Panc1 (cell line): Measurements from ENCODE around the gene MT1H. TPM values are rescaled to one million over a fixed set of nuclear protein-coding genes. Genes with fewer than 3 reads are reported as not detected.

Experiments
- ATAC-seq: fragments of 200-7000 bp; cut with Tn5 transposase; 2 replicates; pipeline ENCODE4 v1.9.1; 2020; ENCODE audit warnings: mild to moderate bottlenecking, moderate library complexity
- BruUV-seq: library from RNA; stranded (reverse); fragments of 400-500 nt; replicated peaks from 2 replicates; lab custom pipeline; 2021; lab: Mats Ljungman, UMichigan
- CTCF ChIA-PET: fragments of 300-600 bp; sonication (Branson Sonifier 250); formaldehyde crosslinking; loops from one replicate; lab custom pipeline; 2022; ENCODE audit warnings: antibody characterized with exemption; lab: Charles Lee
- POLR2A ChIA-PET: fragments of 300-600 bp; sonication (Branson Sonifier 250); formaldehyde crosslinking; loops from one replicate; lab custom pipeline; 2022; ENCODE audit warnings: antibody characterized with exemption; lab: Charles Lee
- DNase-seq: peaks from one replicate; pipeline ENCODE4 v3.0.0-alpha.2; 2010; ENCODE audit warnings: low read depth, low spot score
- H3K27ac ChIP-seq: 2 replicates; pipeline ENCODE4 v1.5.1; 2011; ENCODE audit warnings: mild to moderate bottlenecking, low read length, inconsistent platforms
- H3K27me3 ChIP-seq: fragments of 200-500 bp; sonication (Bioruptor generic); 2 replicates; pipeline ENCODE4 v1.6.0; 2014; ENCODE audit warnings: low read length, inconsistent platforms; ENCODE audit not compliant: control insufficient read depth, insufficient read depth
- H3K36me3 ChIP-seq: fragments of 200-500 bp; sonication (Bioruptor generic); 2 replicates; pipeline ENCODE4 v1.5.1; 2014; ENCODE audit warnings: inconsistent platforms, mild to moderate bottlenecking, low read length, moderate library complexity; ENCODE audit not compliant: control insufficient read depth, insufficient read depth
- H3K4me1 ChIP-seq: 2 replicates; pipeline ENCODE4 v1.5.1; 2011; ENCODE audit warnings: inconsistent platforms, mild to moderate bottlenecking, low read length, moderate library complexity; ENCODE audit not compliant: control insufficient read depth, insufficient read depth
- H3K4me3 ChIP-seq, 2 experiments: 2 replicates each; pipeline ENCODE4 v1.5.1; 2011 to 2012; ENCODE audit warnings: low read depth in 2 of 2, low read length in 2 of 2, mild to moderate bottlenecking in 2 of 2, inconsistent platforms in 1 of 2, moderate library complexity in 1 of 2
- H3K9me3 ChIP-seq: fragments of 200-500 bp; sonication (Bioruptor generic); 2 replicates; pipeline ENCODE4 v1.5.1; 2014; ENCODE audit warnings: low read depth, mild to moderate bottlenecking, inconsistent platforms, low read length, moderate library complexity; ENCODE audit not compliant: control insufficient read depth, insufficient read depth
- POLR2AphosphoS5 ChIP-seq: IDR thresholded peaks from 2 replicates; pipeline ENCODE4 v1.6.1; 2012; ENCODE audit warnings: mild to moderate bottlenecking, low read depth, low read length, moderate library complexity
- SIN3A ChIP-seq: IDR thresholded peaks from 2 replicates; pipeline ENCODE4 v1.6.1; 2012; ENCODE audit warnings: low read depth, mild to moderate bottlenecking, low read length, moderate library complexity, borderline replicate concordance; ENCODE audit not compliant: insufficient read depth
- TCF7L2 ChIP-seq: IDR thresholded peaks from 2 replicates; pipeline ENCODE4 v1.6.1; 2011; ENCODE audit warnings: mild to moderate bottlenecking, low read depth, low read length, inconsistent platforms
- in situ Hi-C: cut with HindIII; loops from 2 replicates; pipeline ENCODE4 v1.10.0; 2016; ENCODE audit warnings: low sequenced_read_pairs, low pct_unique_long_range_greater_than_20kb
- intact Hi-C: fragments of 100-400 bp; cut with micrococcal nuclease; formaldehyde crosslinking; loops from one replicate; pipeline ENCODE4 v1.10.0; 2022; ENCODE audit not compliant: unreplicated experiment
- total RNA-seq: library from RNA; stranded (reverse); gene quantifications from one replicate; pipeline ENCODE4 v1.2.1, GENCODE V29; 2021; ENCODE audit not compliant: unreplicated experiment
- TF ChIP-seq, protein P1 (sequence below): fragments of 450-650 bp; IDR thresholded peaks from 2 replicates; pipeline ENCODE4 v1.5.1; 2017; ENCODE audit warnings: mild to moderate bottlenecking
- TF ChIP-seq, protein P2 (sequence below), 2 experiments: IDR thresholded peaks; 2 replicates each; pipeline ENCODE4 v1.6.1; 2011 to 2012; ENCODE audit warnings: low read depth in 2 of 2, control low read depth in 1 of 2, low read length in 1 of 2, mild to moderate bottlenecking in 1 of 2, moderate library complexity in 1 of 2; ENCODE audit not compliant: insufficient read depth in 1 of 2

Gene MT1H
- total RNA-seq, 1 experiment from 2014 or later, result not detected

DNA sequence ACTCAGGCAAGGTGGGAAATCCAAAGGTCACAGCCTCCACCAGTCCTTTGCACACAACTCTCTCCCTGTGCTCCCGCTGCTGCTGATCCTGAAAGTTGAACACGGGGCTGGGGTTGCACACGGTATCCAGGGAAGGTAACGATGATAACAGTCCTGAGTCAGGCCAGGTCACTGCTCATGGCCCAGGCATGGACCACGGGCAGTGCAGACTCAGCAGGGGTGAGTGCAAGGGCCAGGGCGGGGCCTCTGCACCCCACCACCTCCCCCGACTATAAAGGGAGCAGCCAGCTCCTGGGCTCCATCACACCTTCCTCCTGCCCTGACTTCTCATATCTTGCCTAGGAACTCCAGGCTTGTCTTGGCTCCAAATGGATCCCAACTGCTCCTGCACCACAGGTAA lies 18.0 kb upstream of the MT1H start, which contains the start of gene MT1B:
Gene MT1B (plus strand): TSS at position 301 of the 400 bp plus-strand sequence. CDS start 68 bp downstream, at position 369.
- Histone ChIP-seq H3K27ac (no peak within 1 kb of the TSS), H3K27me3 (no peaks in the 10 kb centered on the region), H3K4me3 (no peak within 1 kb of the TSS), H3K36me3 (no peaks in the 10 kb centered on the region), H3K4me1 (no peaks in the 10 kb centered on the region), H3K9me3 (no peaks in the 10 kb centered on the region)
- ATAC-seq (no peak), DNase-seq (no peak)
- in situ Hi-C loops, result no loop called here
- TF ChIP-seq SIN3A (no peak), POLR2AphosphoS5 (no peak), TCF7L2 (no peak)
- TF ChIP-seq, protein P1, sequence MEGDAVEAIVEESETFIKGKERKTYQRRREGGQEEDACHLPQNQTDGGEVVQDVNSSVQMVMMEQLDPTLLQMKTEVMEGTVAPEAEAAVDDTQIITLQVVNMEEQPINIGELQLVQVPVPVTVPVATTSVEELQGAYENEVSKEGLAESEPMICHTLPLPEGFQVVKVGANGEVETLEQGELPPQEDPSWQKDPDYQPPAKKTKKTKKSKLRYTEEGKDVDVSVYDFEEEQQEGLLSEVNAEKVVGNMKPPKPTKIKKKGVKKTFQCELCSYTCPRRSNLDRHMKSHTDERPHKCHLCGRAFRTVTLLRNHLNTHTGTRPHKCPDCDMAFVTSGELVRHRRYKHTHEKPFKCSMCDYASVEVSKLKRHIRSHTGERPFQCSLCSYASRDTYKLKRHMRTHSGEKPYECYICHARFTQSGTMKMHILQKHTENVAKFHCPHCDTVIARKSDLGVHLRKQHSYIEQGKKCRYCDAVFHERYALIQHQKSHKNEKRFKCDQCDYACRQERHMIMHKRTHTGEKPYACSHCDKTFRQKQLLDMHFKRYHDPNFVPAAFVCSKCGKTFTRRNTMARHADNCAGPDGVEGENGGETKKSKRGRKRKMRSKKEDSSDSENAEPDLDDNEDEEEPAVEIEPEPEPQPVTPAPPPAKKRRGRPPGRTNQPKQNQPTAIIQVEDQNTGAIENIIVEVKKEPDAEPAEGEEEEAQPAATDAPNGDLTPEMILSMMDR, result no peak
- TF ChIP-seq, protein P2, sequence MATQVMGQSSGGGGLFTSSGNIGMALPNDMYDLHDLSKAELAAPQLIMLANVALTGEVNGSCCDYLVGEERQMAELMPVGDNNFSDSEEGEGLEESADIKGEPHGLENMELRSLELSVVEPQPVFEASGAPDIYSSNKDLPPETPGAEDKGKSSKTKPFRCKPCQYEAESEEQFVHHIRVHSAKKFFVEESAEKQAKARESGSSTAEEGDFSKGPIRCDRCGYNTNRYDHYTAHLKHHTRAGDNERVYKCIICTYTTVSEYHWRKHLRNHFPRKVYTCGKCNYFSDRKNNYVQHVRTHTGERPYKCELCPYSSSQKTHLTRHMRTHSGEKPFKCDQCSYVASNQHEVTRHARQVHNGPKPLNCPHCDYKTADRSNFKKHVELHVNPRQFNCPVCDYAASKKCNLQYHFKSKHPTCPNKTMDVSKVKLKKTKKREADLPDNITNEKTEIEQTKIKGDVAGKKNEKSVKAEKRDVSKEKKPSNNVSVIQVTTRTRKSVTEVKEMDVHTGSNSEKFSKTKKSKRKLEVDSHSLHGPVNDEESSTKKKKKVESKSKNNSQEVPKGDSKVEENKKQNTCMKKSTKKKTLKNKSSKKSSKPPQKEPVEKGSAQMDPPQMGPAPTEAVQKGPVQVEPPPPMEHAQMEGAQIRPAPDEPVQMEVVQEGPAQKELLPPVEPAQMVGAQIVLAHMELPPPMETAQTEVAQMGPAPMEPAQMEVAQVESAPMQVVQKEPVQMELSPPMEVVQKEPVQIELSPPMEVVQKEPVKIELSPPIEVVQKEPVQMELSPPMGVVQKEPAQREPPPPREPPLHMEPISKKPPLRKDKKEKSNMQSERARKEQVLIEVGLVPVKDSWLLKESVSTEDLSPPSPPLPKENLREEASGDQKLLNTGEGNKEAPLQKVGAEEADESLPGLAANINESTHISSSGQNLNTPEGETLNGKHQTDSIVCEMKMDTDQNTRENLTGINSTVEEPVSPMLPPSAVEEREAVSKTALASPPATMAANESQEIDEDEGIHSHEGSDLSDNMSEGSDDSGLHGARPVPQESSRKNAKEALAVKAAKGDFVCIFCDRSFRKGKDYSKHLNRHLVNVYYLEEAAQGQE (IDR thresholded peaks at IDR 0.05; ENCODE audit: insufficient read depth in 1 of 2, low read depth in 2 of 2, low read length in 1 of 2), result no peak
- POLR2A ChIA-PET, result no interaction called here
- intact Hi-C loops, result no loop called here
- BruUV-seq, result no TSS peak
- CTCF ChIA-PET, result no interaction called here

DNA sequence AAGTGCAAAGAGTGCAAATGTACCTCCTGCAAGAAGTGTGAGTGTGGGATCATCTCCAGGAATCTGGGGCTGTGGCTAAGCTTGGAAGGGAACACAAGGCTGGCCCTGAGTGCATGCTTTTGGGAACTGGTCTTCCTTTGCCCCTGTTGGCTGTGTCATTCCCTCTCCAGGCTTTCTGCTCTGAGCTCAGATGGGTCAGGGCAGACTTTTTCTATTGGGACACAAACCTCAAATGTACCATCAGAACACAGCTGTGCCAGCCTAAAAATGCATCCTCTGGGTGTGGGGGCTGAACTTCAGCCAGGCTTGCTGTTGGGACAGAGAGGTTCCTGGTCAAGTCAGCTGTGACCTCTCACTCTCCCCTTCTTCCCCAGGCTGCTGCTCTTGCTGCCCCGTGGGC lies 17.0 kb upstream of the MT1H start:
- ChIA-PET POLR2A (no interaction called here), CTCF (no interaction called here)
- Histone ChIP-seq H3K4me3 (no peak overlapping the region), H3K36me3 (no peaks in the 10 kb centered on the region), H3K27ac (no peak overlapping the region), H3K4me1 (no peaks in the 10 kb centered on the region), H3K9me3 (no peaks in the 10 kb centered on the region), H3K27me3 (no peaks in the 10 kb centered on the region)
- ATAC-seq (no peak), DNase-seq (no peak)
- in situ Hi-C loops (no loop called here), intact Hi-C loops (no loop called here)
- TF ChIP-seq TCF7L2 (no peak), SIN3A (no peak), POLR2AphosphoS5 (no peak)
- TF ChIP-seq, protein P1, result no peak
- TF ChIP-seq, protein P2 (IDR thresholded peaks at IDR 0.05; ENCODE audit: insufficient read depth in 1 of 2, low read depth in 2 of 2, low read length in 1 of 2), result no peak
- no TSS peak for BruUV-seq
